ENCODE results near the gene HDAC4.
A peak's percentile ranks its signal among the peaks of the same experiment; 100 is the strongest.

HDAC4 gene

DNA sequence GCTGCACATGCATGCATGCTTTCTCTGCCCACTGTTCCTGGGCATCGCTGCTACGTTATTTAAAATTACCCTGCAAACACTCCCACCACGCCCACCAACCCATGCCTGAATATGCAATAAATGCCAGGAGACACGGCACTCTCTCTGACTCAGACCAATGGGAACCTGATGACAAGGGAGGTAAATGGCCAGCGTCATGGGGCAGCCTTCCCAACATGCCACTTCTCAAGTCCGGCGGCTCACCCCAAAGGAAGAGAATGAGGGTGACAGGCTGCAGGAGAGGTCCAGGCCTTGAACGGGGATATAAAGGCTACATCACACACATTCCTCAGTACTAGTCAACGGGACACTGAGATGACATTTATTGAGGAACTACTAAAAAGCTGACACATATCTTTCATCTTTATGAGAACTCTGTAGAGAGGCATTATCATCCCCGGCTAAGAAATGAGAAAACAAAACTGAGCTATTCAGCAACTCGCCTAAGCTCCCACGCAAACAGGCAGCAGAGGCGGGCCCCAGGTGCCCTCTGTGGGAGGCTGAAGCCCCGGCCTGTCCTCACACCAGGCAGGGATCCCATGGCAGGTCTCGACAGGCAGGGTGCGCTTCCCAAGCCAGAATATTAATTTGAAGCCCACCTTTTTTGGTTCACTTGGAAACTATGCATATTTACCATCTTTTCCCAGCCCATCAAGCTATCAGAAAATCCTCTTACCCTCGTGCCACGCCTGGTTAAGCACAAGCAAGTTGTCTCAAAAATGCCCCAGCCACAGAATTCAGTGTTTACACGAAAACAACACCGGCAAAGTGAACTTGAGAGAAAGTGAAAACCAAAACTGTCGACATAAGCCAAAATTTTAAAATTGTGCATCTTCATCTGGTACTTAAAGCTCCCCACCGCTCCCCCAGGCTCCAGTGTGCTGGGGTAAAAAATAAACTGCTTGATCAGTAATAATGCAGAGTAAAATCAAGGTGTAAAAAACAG is 166.3 kb downstream of the HDAC4 start:
- no peak for DNase-seq (ENCODE audit: low read depth)

DNA sequence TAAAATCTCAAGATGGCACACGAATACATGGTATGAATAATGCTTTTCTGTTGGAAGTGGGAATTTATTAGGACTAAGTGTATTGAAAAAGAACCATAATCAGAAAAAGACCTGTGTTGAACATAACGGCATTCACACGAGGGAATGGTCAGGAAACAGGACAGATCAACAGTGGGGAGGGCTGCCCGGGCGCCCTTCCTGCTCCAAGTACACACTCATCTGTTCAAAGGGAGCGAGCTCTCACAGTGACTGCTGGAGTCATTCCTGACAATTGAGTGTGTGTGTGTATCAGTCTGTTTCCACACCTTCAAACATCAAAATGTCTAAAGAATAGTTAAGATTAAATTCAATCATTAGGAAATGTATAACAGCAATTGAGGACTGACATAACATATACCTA is 167.2 kb downstream of the HDAC4 start:
- DNase-seq (ENCODE audit: low read depth): no peak

DNA sequence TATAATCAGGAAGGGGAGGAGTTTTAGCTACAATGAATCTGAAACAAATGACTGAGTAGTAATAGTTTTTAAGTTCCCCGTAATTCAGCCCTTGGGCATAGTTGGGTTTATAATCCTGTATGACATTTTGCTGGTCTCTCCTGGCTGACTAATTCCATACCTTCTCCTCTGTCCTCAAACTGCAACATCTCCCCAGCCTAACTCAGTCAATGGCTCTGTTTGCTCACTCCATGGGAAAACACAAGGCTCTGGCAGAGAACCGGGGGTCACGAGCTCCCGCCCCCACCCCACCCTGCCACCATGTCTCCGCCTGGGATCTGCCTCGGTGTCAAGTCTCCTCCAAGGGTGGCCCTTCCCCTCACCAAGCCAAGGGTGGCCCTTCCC is 168.6 kb downstream of the HDAC4 start:
- no peak for DNase-seq (ENCODE audit: low read depth)

DNA sequence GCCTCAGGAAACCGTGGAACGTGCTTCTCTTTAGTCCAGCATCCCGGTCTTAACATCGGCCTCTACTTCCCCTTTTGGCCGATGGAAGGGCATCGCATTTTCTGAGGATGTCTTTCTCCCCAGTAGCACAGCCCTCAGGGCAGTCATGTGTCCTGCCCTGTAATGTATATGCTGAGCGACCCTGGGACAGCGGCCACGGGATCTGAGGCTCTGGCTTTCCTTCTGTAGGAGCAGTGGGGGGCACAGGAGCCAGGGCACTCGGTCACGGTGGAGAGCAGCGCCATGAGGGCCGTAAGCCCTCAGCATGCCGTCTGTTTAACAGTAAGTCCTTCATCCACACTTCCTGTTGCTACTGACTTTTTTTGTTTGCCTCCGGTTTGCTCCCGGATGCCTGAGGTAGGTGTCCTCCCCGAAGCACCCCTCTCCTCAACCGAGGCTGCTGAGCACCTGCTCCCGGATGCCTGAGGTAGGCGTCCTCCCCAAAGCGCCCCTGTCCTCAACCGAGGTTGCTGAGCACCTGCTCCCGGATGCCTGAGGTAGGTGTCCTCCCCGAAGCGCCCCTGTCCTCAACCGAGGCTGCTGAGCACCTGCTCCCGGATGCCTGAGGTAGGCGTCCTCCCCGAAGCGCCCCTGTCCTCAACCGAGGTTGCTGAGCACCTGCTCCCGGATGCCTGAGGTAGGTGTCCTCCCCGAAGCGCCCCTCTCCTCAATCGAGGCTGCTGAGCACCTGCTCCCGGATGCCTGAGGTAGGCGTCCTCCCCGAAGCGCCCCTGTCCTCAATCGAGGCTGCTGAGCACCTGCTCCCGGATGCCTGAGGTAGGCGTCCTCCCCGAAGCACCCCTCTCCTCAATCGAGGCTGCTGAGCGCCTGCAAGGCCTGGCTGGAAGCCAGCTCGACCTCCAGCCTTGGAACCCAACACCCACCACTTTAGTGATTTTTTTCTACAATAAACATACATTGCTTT is 169.3 kb downstream of the HDAC4 start:
- no peak for DNase-seq (ENCODE audit: low read depth)

DNA sequence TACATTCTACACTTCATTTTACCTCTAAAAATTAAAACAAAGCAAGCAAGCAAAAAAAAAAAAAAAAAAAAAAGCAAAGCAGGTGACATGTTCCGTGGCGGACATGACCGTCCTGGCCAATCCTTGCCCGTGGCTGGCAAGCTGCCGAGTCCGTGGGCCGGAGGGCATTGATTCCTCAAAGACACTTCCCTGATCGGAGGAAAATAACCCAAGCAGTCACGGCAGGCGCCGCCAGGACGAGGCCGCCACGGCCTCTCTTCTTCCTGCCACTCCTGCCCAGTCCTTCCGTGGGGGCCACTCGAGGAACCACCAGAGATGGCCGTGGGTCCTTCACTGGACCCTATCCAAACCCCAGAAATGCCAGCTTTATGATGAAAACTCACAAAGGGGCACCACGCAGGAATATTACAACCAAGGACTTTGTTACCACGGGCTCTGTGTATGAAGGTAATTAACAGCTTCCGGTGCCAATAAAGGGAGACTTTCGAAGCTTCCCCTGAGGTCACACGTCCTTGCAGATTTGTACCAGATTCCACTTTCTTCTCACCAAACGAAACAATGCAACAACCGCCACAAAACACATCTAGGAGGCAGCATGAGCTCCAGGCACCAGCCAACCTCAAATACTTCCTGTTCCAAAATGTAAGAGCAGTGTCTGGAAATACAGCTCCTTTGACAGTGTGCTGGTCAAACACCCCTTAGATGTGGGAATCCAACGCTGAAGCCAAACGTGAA is 170.3 kb downstream of the HDAC4 start:
- no peak for DNase-seq (ENCODE audit: low read depth)

DNA sequence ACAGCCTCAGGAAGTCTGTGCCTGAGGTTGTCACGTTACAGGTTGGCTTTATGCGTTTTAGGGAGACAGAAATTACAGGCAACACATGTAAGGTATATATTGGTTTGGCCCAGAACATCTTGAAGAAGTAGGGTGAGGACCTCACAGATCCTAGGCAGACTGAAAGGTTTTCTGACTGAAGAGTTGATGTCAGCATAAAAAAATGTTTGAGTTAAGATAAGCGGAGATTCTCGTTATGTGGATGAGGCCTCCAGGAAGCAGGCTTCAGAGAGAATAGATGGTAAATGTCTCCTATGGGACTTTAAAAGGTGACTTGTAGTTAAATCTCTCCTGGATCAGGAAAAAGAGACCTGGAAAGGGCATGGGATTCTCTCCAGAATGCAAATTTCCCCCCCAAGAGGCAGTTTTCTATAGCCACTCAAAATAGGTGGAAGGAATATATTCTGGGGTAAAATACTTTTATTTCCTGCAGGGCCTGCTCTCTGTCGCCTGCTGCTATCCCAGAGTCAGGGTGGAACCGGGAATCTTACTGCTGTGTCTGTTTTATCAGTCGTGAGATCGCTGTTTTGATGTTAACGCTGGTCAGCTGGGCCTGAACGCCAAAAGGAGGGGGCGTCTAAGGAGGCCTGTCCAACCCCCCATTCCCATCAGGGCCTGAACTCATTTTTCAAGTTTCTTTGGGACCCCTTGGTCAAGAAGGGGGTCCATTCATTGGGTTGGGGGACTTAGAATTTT is 171.1 kb downstream of the HDAC4 start:
- peak; percentile 79 for DNase-seq (ENCODE audit: low read depth)

DNA sequence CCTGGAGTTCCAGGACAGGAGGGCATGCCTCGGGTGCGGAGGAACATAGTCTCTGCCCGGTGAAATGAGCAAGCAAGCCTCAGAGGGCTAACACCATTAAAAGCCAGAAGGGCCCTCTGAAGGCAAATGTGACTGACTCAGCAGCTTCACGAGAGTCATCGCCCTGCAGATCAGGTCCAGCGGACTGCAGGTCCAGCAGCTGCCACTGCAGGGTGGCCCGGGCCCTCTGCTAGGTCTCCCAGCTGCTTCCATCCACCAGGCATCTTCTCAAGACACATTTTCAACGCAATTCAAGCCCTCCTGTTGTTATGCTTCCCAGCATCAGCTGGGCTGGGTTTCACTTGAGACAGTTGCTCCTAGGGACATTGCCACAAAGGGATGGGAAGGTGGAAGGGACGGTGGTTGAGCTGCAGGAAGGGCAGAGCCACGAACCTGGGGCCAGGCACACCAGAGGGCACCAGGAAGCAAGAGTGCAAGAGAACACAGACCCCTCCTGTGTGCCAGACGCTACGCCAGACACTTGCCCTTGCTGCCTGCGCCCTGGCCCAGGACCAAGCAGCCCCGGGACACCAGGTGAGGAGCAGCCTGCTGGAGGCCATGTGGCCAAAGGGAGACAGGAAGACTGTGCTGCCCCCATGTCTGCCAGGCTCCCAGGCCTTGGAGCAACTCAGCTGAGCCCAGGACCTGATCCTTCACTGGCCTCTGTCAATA is 173.0 kb downstream of the HDAC4 start:
- DNase-seq (ENCODE audit: low read depth): no peak

DNA sequence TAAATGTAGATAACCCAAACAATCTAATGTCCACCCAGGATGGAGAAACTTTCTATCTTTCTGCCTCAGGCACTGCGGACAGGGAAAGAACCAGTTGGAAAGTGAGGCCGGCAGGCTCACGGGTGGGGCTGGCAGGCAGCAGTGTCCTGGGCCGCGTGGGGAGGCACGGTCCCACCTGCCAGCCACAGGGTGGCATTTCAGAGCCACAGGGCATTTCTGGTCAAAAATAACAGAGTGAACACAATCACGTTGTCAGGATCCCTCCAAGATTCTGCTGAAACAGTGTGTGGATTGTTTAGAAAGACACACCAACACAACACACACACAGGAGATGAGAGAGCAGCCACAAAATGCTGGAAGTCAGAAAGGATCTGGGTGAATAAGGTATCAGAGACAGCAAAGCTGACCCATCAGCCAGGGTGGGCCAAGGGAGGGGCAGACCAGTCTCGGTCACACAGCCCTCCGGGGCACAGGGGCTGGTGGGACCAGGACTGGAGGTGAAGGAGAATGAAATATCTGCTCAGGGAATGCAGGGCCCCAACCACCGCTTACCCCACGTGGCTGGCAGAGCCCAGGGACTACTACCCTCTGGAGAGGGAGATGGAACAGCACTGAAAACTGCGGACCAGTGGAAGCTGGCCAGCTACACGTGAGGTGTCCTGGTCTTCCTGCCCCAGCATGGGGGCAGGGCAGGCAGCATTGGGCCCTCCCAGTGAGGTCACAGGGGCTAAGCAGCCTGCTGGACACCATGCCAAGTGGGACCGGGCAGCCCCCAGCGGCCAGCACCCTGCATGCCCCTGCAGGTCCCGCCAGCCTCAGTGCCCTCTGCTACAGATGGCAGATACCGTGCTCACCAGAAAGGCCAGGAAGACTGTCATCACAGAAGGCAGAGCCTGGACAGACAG is 173.9 kb downstream of the HDAC4 start:
- no peak for DNase-seq (ENCODE audit: low read depth)

DNA sequence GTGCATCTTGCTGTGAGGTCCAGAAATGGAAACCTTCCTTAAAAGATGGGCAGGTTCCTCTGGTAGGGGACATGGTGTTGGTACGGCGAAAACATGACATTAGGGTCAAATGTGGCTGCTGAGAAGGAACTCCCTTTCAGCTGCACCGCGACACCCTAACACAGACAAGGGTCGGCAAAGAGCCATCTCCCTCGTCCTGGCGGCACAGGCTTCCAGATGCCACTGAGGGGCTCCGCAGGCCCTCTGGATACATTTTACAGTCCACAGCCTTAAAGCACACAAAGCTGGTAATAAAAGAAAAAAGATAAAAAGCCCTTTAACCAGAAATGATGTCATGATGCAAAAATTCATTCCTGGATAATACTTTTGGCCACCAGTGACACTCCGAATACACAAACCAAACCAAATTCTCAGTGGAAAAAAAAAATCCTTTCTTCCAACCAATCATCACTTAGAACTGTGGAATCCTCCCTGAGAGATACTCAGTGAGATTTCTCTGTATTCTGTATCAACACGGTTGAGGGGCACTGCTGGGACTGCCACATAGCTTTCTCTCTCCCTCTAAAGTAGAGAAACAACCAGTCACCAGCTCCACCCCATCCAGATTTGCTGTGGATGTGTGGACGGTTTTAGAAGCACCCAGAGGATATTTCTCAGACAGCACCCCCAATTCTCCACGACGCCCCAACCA is 174.8 kb downstream of the HDAC4 start:
- DNase-seq (ENCODE audit: low read depth): peak; percentile 90

DNA sequence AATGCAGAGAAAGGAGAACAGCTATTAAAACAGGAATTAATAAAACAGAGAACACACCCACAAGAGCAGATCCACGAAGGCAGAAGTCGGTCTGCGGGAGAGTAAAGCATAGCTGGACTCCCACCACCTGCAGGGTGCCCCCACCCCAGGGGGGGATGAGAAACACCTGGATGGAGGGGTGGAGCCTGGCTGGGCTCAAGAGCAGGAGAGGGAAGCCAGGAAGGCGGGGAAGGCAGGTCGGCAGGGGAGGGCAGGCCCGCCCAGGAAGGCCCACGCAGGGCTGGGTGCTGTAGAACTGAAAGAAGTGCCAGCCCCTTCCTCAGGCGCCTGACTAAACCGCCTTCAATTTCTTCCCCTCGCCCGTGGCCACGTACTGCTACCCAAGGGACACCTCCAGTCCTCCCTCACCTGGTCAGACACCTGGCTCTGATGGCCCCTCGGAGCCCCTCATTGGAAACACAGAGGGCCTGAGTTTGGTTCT is 175.4 kb downstream of the HDAC4 start:
- no peak for DNase-seq (ENCODE audit: low read depth)

DNA sequence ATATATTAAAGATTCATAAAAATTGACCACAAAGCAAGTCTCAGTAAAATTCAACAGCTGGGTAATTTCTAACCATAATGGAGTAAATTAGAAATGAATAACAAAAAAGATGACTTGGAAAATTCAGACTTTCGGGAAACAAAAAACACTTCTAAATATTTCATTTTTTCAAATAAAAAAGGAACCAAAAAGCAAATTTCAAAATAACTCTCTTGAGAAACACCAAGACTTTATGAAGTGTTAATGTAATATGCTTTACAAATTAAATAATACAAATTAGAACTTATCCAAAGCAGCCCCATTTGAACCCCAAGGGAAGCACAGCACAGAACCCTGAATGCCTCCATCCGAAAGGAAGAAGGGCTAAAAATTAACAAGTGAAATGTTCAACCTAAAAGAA is 175.9 kb downstream of the HDAC4 start:
- DNase-seq (ENCODE audit: low read depth): no peak

DNA sequence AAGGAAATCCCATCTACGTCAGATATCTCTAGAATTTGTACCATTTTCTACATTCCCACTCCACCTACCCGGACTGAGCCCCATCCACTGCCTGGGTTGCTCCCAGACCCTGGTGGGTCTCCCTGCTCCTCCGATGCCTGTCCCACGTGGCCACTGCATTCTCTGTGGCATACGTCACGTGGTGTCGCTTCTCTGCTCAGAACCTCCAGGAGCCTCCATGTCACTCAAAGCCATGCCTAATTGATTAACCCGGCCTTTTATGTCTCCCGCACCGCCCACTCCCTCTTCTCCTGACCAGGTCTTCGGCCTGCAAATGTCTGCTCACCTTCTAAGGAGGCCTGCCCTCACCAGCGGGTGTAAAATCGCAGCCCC is 176.6 kb downstream of the HDAC4 start:
- no peak for DNase-seq (ENCODE audit: low read depth)

DNA sequence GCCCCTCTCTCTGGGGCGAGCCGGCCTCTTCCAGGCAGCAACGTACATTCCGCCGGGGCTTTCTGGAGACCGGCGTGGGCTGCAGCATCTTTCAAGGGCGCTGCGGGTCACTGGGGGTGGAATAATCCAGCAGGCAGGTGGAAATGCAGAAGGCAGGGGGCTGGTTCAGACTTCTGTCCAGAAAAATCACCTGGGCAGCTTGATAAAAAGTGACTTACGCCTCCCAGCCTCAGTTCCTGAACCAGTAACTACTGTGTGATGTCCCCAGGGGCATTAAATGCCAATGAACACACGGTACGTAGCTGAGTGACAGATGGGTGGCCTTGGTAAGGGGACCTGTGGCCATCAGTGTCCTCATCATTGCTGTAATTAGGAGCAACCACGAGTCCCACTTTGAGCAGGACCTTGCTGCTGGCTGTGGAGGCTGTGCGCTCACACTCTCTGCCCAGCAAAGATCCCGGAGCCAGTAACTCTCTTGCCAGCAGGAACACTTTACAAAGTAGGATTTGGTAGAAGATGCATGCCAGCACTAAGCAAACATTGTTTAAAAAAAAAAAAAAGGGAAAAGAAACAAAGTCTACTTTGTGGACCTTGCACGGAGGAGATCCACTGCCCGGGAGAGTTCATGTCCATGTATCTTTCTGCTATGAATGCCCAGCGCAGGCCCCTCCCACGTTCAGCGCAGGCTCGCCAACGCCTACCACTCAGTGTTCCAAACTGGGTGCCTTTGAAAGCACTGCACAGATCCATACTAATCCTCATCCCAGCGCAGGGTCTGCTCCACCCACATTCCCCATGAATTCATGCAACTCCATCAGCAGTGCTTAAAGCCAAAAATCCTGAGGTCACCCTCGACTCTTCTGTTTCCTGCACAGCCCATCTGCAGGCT is 177.3 kb downstream of the HDAC4 start:
- DNase-seq (ENCODE audit: low read depth): peak; percentile 85

DNA sequence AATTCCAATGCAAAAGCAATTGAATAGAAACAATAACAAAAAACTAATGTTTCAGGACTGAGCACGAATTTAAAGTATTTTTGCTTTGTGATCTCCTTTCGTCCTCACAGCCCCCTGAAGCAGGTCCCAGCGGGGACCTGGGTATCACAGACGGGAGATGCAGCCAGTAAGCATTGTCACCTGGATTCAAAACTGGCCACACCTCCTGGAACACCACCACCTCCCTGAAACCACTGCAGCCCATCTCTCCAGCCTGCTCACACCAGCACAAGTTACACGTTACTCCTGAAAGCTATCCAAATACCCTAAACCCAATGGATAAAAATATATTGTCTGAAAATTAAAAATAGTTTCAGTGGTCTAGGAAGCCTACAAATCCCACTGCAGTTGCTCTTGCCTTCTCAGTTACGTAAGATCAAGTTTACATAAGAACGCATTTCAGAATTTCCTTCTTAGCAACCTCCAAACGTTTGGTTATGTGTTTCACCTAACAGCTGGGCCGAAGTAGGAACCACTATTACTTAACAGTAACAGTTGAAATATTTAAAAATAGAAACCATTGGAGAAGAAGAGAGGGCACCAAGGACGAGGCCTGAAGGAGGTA is 178.0 kb downstream of the HDAC4 start:
- DNase-seq (ENCODE audit: low read depth): peak; percentile 78

DNA sequence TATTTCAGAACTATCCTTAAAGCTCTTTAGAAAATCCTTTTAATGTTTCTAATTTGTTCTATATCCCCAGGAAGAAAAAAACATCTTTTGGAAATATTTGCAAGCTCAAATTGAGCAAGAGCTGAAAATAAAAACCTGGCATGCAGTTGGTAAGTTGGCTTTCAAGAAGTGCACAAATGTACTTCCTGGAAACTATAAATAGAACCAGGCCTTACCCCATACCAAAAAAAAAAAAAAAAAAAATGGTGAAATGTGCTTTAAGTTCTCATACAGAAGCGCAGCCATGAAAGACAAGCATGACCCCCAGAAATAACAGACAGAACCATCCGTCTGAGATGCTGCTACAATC is 178.5 kb downstream of the HDAC4 start:
- DNase-seq (ENCODE audit: low read depth): peak; percentile 87

DNA sequence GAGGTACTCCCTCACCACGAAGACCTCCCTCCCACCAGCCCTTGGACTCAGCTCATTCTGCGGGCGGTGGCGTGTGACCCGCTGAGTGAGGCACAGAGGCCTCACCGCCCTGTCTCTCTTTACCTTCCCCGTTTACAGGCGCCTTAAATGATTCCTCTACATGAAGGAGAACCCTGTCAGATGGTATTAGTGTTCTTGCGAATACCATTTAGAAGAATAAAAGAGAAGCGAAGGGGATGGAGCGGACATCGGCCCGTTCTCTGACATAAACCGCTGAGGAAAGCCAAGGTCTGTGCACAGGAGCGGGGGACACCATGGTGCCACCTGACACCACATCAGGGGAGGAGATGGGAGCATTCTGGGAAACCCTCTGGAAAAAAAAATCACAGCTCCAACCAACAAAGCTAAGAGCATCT is 179.8 kb downstream of the HDAC4 start:
- DNase-seq (ENCODE audit: low read depth): no peak

DNA sequence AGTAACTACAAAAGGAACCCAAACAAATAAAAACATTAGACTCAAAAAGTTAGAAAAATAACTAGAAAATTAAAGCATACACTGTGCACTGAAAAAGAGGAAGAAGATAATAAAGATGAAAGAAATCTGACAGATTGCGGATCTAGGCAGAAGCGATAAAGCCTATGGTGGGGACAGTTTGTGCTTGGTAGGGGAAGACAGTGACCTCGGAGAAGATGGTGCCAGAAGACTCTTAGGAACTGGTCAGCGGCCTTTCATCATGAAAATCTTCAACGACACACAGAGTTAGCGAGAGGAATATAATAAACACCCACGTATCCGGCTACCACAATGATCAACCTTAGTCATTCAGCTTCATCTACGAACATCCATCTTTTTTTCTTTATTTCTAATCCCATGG is 180.5 kb downstream of the HDAC4 start:
- DNase-seq (ENCODE audit: low read depth): no peak

Measured in amniotic epithelial cell (primary cell).